ENCODE data around the gene COL18A1.
"Not testable (repeated sequence)": the region's sequence is repeated elsewhere in the genome, so short reads cannot be mapped to it uniquely, and the experiment has no call there.

Gene COL18A1

GRCh38 chr21:45525153-45525909 is 120.4 kb downstream of the COL18A1 start:
- DNase-seq = no peak

- no peak for DNase-seq
Measured at GRCh38 chr21:45525910-45526306, 120.9 kb downstream of the COL18A1 start.

GRCh38 chr21:45527151-45527999 is 122.4 kb downstream of the COL18A1 start:
- DNase-seq = not testable (repeated sequence)

- no peak for DNase-seq
Measured at GRCh38 chr21:45528028-45528705, 123.2 kb downstream of the COL18A1 start.

GRCh38 chr21:45528981-45529784 is 124.2 kb downstream of the COL18A1 start:
- no peak for DNase-seq

- no peak for DNase-seq
Measured at GRCh38 chr21:45529785-45530422, 124.9 kb downstream of the COL18A1 start.

GRCh38 chr21:45530423-45531113 is 125.6 kb downstream of the COL18A1 start:
- DNase-seq = no peak

- DNase-seq = not testable (repeated sequence)
Measured at GRCh38 chr21:45531114-45531392, 126.1 kb downstream of the COL18A1 start.

GRCh38 chr21:45531393-45532215 is 126.6 kb downstream of the COL18A1 start:
- DNase-seq = no peak

GRCh38 chr21:45532826-45533360 is 127.9 kb downstream of the COL18A1 start:
- DNase-seq = no peak

GRCh38 chr21:45533361-45533845 is 128.4 kb downstream of the COL18A1 start:
- no peak for DNase-seq

GRCh38 chr21:45533846-45534635 is 129.1 kb downstream of the COL18A1 start:
- no peak for DNase-seq

GRCh38 chr21:45534636-45535331 is 129.8 kb downstream of the COL18A1 start:
- DNase-seq = no peak

- no peak for DNase-seq
Measured at GRCh38 chr21:45535341-45536081, 130.5 kb downstream of the COL18A1 start.

- DNase-seq = no peak
Measured at GRCh38 chr21:45536301-45537081, 131.5 kb downstream of the COL18A1 start.

- no peak for DNase-seq
Measured at GRCh38 chr21:45537111-45537745, 132.3 kb downstream of the COL18A1 start.

All from effector CD4-positive, alpha-beta T cell (primary cell).